GM04503 (cell line): ENCODE results near the gene ZNF133.
"Not testable (repeated sequence)": the region's sequence is repeated elsewhere in the genome, so short reads cannot be mapped to it uniquely, and the experiment has no call there.

Experiments used
- DNase-seq: peaks from one replicate; pipeline ENCODE4 v3.0.0-alpha.2; 2012; ENCODE audit warnings: low read depth

The ZNF133 gene

GRCh38 chr20:18284805-18285533 is 3.4 kb upstream of the ZNF133 start:
- no peak for DNase-seq

- DNase-seq = no peak
Measured at GRCh38 chr20:18287546-18287914, 797 bp upstream of the ZNF133 start.

- DNase-seq = no peak
Measured at GRCh38 chr20:18288749-18289267, 481 bp downstream of the ZNF133 start.

GRCh38 chr20:18289306-18289705 is 979 bp downstream of the ZNF133 start:
- no peak for DNase-seq

- no peak for DNase-seq
Measured at GRCh38 chr20:18299364-18299763, 11.0 kb downstream of the ZNF133 start.

GRCh38 chr20:18304618-18305017 is 16.3 kb downstream of the ZNF133 start:
- no peak for DNase-seq

GRCh38 chr20:18307301-18307700 is 19.0 kb downstream of the ZNF133 start:
- no peak for DNase-seq

GRCh38 chr20:18310051-18310450 is 21.7 kb downstream of the ZNF133 start:
- DNase-seq = no peak

GRCh38 chr20:18310592-18310991 is 22.3 kb downstream of the ZNF133 start:
- DNase-seq = no peak

GRCh38 chr20:18312723-18313122 is 24.4 kb downstream of the ZNF133 start:
- DNase-seq = no peak

GRCh38 chr20:18313411-18313810 is 25.1 kb downstream of the ZNF133 start:
- DNase-seq = no peak

GRCh38 chr20:18314786-18315406 is 26.6 kb downstream of the ZNF133 start:
- DNase-seq = peak; percentile 31

- no peak for DNase-seq
Measured at GRCh38 chr20:18316166-18316565, 27.8 kb downstream of the ZNF133 start.

- DNase-seq = no peak
Measured at GRCh38 chr20:18321316-18321715, 33.0 kb downstream of the ZNF133 start.

- no peak for DNase-seq
Measured at GRCh38 chr20:18321976-18322950, 33.9 kb downstream of the ZNF133 start.

- no peak for DNase-seq
Measured at GRCh38 chr20:18323705-18324104, 35.4 kb downstream of the ZNF133 start.

- DNase-seq = no peak
Measured at GRCh38 chr20:18324596-18325089, 36.3 kb downstream of the ZNF133 start.

- DNase-seq = no peak
Measured at GRCh38 chr20:18326990-18327389, 38.7 kb downstream of the ZNF133 start.

- no peak for DNase-seq
Measured at GRCh38 chr20:18331694-18332093, 43.4 kb downstream of the ZNF133 start.

GRCh38 chr20:18349749-18350148 is 61.4 kb downstream of the ZNF133 start:
- not testable (repeated sequence) for DNase-seq

GRCh38 chr20:18359854-18360253 is 71.5 kb downstream of the ZNF133 start:
- no peak for DNase-seq

- DNase-seq = no peak
Measured at GRCh38 chr20:18360635-18361034, 72.3 kb downstream of the ZNF133 start.
